ENCODE data around the gene MLLT6. TPM values are rescaled to one million over a fixed set of nuclear protein-coding genes. Genes with fewer than 3 reads are reported as not detected.

The MLLT6 gene
- total RNA-seq, 1 donor from 2014 or later: 70.2 TPM

DNA sequence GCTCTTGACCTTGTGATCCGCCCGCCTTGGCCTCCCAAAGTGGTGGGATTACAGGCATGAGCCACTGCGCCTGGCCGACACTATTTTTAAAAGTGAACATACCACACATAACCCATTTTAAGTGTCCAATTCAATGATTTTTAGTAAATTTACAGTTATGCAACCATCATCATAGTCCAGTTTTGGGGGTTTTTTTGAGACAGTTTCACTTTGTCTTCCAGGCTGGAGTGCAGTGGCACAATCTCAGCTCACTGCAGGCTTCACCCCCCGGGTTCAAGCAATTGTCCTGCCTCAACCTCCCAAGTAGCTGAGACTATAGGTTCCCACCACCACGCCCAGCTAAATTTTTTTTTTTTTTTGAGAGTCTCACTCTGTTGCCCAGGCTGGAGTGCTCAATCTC is 27.3 kb upstream of the MLLT6 start:
- intact Hi-C loops (cut with DNase I): loop anchor here (2.0 kb wide), 1 partner anchor 57 kb away; no protein-coding TSS in a partner anchor
- DNase-seq (ENCODE audit: extremely low spot score in 2 of 2): no peak
- Histone ChIP-seq H3K27me3 (peaks cover 22% of the 10 kb centered on the region), H3K27ac (no peak overlapping the region), H3K9me3 (no peaks in the 10 kb centered on the region), H3K4me3 (no peak overlapping the region), H3K36me3 (no peaks in the 10 kb centered on the region), H3K4me1 (peaks cover 34% of the 10 kb centered on the region)
- TF ChIP-seq POLR2A (IDR thresholded peaks at IDR 0.05) (no peak), POLR2AphosphoS5 (IDR thresholded peaks at IDR 0.05; ENCODE audit: insufficient read depth in 1 of 2, low read depth in 1 of 2) (no peak)
- TF ChIP-seq, protein P1, sequence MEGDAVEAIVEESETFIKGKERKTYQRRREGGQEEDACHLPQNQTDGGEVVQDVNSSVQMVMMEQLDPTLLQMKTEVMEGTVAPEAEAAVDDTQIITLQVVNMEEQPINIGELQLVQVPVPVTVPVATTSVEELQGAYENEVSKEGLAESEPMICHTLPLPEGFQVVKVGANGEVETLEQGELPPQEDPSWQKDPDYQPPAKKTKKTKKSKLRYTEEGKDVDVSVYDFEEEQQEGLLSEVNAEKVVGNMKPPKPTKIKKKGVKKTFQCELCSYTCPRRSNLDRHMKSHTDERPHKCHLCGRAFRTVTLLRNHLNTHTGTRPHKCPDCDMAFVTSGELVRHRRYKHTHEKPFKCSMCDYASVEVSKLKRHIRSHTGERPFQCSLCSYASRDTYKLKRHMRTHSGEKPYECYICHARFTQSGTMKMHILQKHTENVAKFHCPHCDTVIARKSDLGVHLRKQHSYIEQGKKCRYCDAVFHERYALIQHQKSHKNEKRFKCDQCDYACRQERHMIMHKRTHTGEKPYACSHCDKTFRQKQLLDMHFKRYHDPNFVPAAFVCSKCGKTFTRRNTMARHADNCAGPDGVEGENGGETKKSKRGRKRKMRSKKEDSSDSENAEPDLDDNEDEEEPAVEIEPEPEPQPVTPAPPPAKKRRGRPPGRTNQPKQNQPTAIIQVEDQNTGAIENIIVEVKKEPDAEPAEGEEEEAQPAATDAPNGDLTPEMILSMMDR (IDR thresholded peaks at IDR 0.05): no peak

GRCh38 chr17:38681096-38681495 is 24.0 kb upstream of the MLLT6 start:
- intact Hi-C loops (cut with DNase I): no loop called here
- Histone ChIP-seq H3K4me3 (no peak overlapping the region), H3K36me3 (no peaks in the 10 kb centered on the region), H3K4me1 (peaks cover 9% of the 10 kb centered on the region), H3K9me3 (no peaks in the 10 kb centered on the region), H3K27me3 (no peaks in the 10 kb centered on the region), H3K27ac (no peak overlapping the region)
- no peak for TF ChIP-seq POLR2A (IDR thresholded peaks at IDR 0.05)
- TF ChIP-seq POLR2AphosphoS5 (IDR thresholded peaks at IDR 0.05; ENCODE audit: insufficient read depth in 1 of 2, low read depth in 1 of 2): no peak
- TF ChIP-seq, protein P1 (IDR thresholded peaks at IDR 0.05): no peak
- no peak for DNase-seq (ENCODE audit: extremely low spot score in 2 of 2)

DNA sequence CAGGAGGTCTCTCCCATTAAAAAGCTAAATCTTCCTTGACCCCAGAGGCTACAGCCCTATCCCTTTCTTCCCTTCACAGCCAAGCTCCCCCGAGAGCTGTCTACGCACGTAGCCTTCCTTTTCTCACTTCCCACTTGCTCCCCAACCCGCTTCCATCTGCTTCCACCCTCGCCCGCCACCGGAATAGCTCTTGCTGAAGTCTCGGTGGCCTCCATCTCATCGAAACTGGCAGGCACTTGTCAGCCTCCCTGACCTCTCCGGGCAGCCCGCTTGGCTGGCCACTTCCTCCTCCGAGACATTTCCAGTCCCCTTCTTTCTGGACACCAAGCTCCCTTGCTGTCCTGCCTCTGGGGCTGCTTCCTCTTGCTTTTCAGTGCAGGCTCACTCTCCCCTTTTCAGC is 19.6 kb upstream of the MLLT6 start:
- no peak for DNase-seq (ENCODE audit: extremely low spot score in 2 of 2)
- Histone ChIP-seq H3K4me1 (no peaks in the 10 kb centered on the region), H3K27ac (no peak overlapping the region), H3K9me3 (no peaks in the 10 kb centered on the region), H3K36me3 (no peaks in the 10 kb centered on the region), H3K4me3 (no peak overlapping the region), H3K27me3 (no peaks in the 10 kb centered on the region)
- TF ChIP-seq, protein P1 (IDR thresholded peaks at IDR 0.05): no peak
- no peak for TF ChIP-seq POLR2AphosphoS5 (IDR thresholded peaks at IDR 0.05; ENCODE audit: insufficient read depth in 1 of 2, low read depth in 1 of 2)
- no peak for TF ChIP-seq POLR2A (IDR thresholded peaks at IDR 0.05)
- intact Hi-C loops (cut with DNase I): no loop called here

- intact Hi-C loops (cut with DNase I): no loop called here
- TF ChIP-seq POLR2AphosphoS5 (IDR thresholded peaks at IDR 0.05; ENCODE audit: insufficient read depth in 1 of 2, low read depth in 1 of 2) (no peak), POLR2A (IDR thresholded peaks at IDR 0.05) (no peak)
- TF ChIP-seq, protein P1 (IDR thresholded peaks at IDR 0.05): no peak
- H3K27me3 ChIP-seq: no peaks in the 10 kb centered on the region
- H3K9me3 ChIP-seq: no peaks in the 10 kb centered on the region
- no peaks in the 10 kb centered on the region for H3K36me3 ChIP-seq
- no peak overlapping the region for H3K27ac ChIP-seq
- no peak overlapping the region for H3K4me3 ChIP-seq
- DNase-seq (ENCODE audit: extremely low spot score in 2 of 2): no peak
- no peaks in the 10 kb centered on the region for H3K4me1 ChIP-seq
Observed at GRCh38 chr17:38687286-38687685, 17.8 kb upstream of the MLLT6 start.

GRCh38 chr17:38690386-38690785 is 14.7 kb upstream of the MLLT6 start:
- no peaks in the 10 kb centered on the region for H3K9me3 ChIP-seq
- DNase-seq (ENCODE audit: extremely low spot score in 2 of 2): no peak
- H3K27me3 ChIP-seq: no peaks in the 10 kb centered on the region
- no peaks in the 10 kb centered on the region for H3K36me3 ChIP-seq
- TF ChIP-seq POLR2AphosphoS5 (IDR thresholded peaks at IDR 0.05; ENCODE audit: insufficient read depth in 1 of 2, low read depth in 1 of 2) (no peak), POLR2A (IDR thresholded peaks at IDR 0.05) (no peak)
- TF ChIP-seq, protein P1 (IDR thresholded peaks at IDR 0.05): no peak
- peaks cover 14% of the 10 kb centered on the region for H3K4me1 ChIP-seq
- no peak overlapping the region for H3K27ac ChIP-seq
- H3K4me3 ChIP-seq: no peak overlapping the region
- intact Hi-C loops (cut with DNase I): loop anchor here (5.0 kb wide), 1 partner anchor 42 kb away; the partner anchor contains the start of gene CISD3
